Right lobe of liver (tissue), 6 donors: ENCODE data around the gene WFIKKN1. TPM values are rescaled to one million over a fixed set of nuclear protein-coding genes. Genes with fewer than 3 reads are reported as not detected.

Experiments
- ATAC-seq, 4 donors: fragments of 200-7000 bp; cut with Tn5 transposase; one replicate each; pipeline ENCODE4 v1.9.1; 2020; ENCODE audit warnings: mild to moderate bottlenecking in 4 of 4, moderate library complexity in 4 of 4
- DNase-seq, 3 donors: peaks; one replicate each; pipeline ENCODE4 v3.0.0-alpha.2; 2020
- H3K27ac ChIP-seq, 3 donors: fragments of 200-600 bp; one replicate each; pipeline ENCODE4 v1.8.0; 2022
- H3K27me3 ChIP-seq, 2 donors: fragments of 200-600 bp; one replicate each; pipeline ENCODE4 v1.8.0; 2022
- H3K36me3 ChIP-seq, 4 donors: fragments of 200-600 bp; sonication (generic) in 1 of 4; one replicate each; pipeline versions ENCODE4 v1.5.1 to v1.8.0; 2017 to 2022; ENCODE audit warnings: control low read depth in 1 of 4
- H3K4me1 ChIP-seq, 4 donors: fragments of 200-600 bp; sonication (generic) in 1 of 4; one replicate each; pipeline versions ENCODE4 v1.5.1 to v1.8.0; 2017 to 2022; ENCODE audit warnings: control low read depth in 1 of 4
- H3K4me3 ChIP-seq, 3 donors: fragments of 200-600 bp; one replicate each; pipeline ENCODE4 v1.8.0; 2022
- H3K9me3 ChIP-seq, 4 donors: fragments of 200-600 bp; sonication (generic) in 1 of 4; one replicate each; pipeline versions ENCODE4 v1.5.1 to v1.8.0; 2017 to 2022; ENCODE audit warnings: control low read depth in 1 of 4
- POLR2A ChIP-seq: fragments of 450-650 bp; IDR thresholded peaks from one replicate; pipeline ENCODE4 v1.6.1; 2017; ENCODE audit warnings: antibody characterized with exemption, mild to moderate bottlenecking
- WGBS: methylation state at CpG from one replicate; pipeline ENCODE4 v1.1.6; 2018; ENCODE audit warnings: low coverage, low lambda C conversion rate; ENCODE audit not compliant: insufficient coverage; ENCODE audit errors: missing lambda C conversion rate; 5-methylcytosine and 5-hydroxymethylcytosine counted together
- intact Hi-C, 2 donors: fragments of 100-400 bp; cut with DNase I; formaldehyde crosslinking; loops; one replicate each; pipeline versions ENCODE4 v1.11.2 to v1.14.1; 2022
- total RNA-seq, 6 experiments: library from RNA; depleted of rRNA in 2 of 6; stranded (reverse); fragments of >200 nt in 2 of 6; fragmentation: NEBNext Ultra II Directional in 3 of 6; extraction: Animal tissue kit (Norgen Biotek cat#: 25700) in 3 of 6; gene quantifications; one replicate each; pipeline versions ENCODE4 v1.1.0 to v1.2.4, GENCODE V29; 2016 to 2023
- TF ChIP-seq, protein P1 (sequence below), 4 donors: fragments of 200-600 bp in 3 of 4; fragments of 450-650 bp in 1 of 4; IDR thresholded peaks; one replicate each; pipeline versions ENCODE4 v1.5.1 to v1.8.0; 2016 to 2022; ENCODE audit warnings: antibody characterized with exemption in 4 of 4, mild to moderate bottlenecking in 2 of 4
- donor health status: DM: no; HTN: yes; CAD: no.
- donor health status: DM: no; HTN: no; CAD: no.
- donor health status: DM: no; HTN: no; CAD: no.
- donor health status: DM: no; HTN: yes; CAD: no.
- donor health status: DM: no; HTN: yes; CAD: no.

Gene WFIKKN1
- total RNA-seq, 6 experiments from 2014 or later = 0.43 to 0.70 (median 0.56) TPM

- Histone ChIP-seq H3K9me3 (no peaks in the 10 kb centered on the region), H3K27ac (no peak overlapping the region), H3K27me3 (no peaks in the 10 kb centered on the region), H3K4me1 (peaks cover 0 to 14% (median 2%) of the 10 kb centered on the region in 4 donors), H3K36me3 (peaks cover 0 to 43% (median 15%) of the 10 kb centered on the region in 4 donors), H3K4me3 (no peak overlapping the region)
- TF ChIP-seq, protein P1, sequence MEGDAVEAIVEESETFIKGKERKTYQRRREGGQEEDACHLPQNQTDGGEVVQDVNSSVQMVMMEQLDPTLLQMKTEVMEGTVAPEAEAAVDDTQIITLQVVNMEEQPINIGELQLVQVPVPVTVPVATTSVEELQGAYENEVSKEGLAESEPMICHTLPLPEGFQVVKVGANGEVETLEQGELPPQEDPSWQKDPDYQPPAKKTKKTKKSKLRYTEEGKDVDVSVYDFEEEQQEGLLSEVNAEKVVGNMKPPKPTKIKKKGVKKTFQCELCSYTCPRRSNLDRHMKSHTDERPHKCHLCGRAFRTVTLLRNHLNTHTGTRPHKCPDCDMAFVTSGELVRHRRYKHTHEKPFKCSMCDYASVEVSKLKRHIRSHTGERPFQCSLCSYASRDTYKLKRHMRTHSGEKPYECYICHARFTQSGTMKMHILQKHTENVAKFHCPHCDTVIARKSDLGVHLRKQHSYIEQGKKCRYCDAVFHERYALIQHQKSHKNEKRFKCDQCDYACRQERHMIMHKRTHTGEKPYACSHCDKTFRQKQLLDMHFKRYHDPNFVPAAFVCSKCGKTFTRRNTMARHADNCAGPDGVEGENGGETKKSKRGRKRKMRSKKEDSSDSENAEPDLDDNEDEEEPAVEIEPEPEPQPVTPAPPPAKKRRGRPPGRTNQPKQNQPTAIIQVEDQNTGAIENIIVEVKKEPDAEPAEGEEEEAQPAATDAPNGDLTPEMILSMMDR (IDR thresholded peaks at IDR 0.05) = no peak
- no peak for TF ChIP-seq POLR2A
- intact Hi-C loops = no loop called here
- WGBS = no CpG with 5 or more reads among the region's 19 CpGs
- ATAC-seq (no peak), DNase-seq (no peak)
Observed at GRCh38 chr16:672371-672770, 41.6 kb downstream of the WFIKKN1 start.

GRCh38 chr16:672851-673250 is 42.1 kb downstream of the WFIKKN1 start:
- Histone ChIP-seq H3K36me3 (peaks cover 0 to 43% (median 15%) of the 10 kb centered on the region in 4 donors), H3K4me1 (peaks cover 0 to 10% (median 0%) of the 10 kb centered on the region in 4 donors), H3K27ac (no peak overlapping the region), H3K4me3 (no peak overlapping the region), H3K27me3 (no peaks in the 10 kb centered on the region), H3K9me3 (no peaks in the 10 kb centered on the region)
- no CpG with 5 or more reads among the region's 21 CpGs for WGBS
- ATAC-seq = no peak
- no peak for DNase-seq
- intact Hi-C loops = no loop called here
- no peak for TF ChIP-seq POLR2A
- TF ChIP-seq, protein P1 (IDR thresholded peaks at IDR 0.05) = no peak

DNA sequence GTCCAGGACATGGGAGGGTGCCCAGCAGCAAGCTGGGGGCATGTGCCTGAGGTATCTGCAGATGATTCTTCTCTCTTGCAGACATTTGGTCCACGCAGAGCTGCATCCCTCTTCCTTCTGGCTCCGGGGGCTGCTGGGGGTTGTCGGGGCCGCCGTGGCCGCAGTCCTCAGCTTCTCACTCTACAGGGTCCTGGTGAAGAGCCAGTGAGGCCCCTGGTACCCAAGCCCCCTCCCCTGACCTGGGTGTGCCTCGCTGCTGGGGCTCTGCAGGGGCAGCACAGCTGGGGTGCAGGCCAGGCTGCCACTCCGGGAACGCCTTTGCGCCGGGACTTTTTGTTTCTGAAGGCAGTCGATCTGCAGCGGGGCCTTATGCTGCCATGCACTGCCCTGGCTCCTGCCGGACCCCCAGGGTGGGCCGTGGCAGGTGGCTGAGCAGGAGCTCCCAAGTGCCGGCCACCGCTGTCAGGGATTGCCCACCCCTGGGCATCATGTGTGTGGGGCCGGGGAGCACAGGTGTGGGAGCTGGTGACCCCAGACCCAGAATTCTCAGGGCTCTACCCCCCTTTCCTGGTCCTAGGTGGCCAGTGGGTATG is 42.7 kb downstream of the WFIKKN1 start:
- WGBS = no CpG with 5 or more reads among the region's 18 CpGs
- DNase-seq = no peak
- ATAC-seq = no peak
- Histone ChIP-seq H3K27ac (no peak overlapping the region), H3K4me3 (no peak overlapping the region), H3K36me3 (peaks cover 0 to 43% (median 15%) of the 10 kb centered on the region in 4 donors), H3K27me3 (no peaks in the 10 kb centered on the region), H3K9me3 (no peaks in the 10 kb centered on the region), H3K4me1 (peaks cover 0 to 10% (median 0%) of the 10 kb centered on the region in 4 donors)
- intact Hi-C loops = no loop called here
- no peak for TF ChIP-seq POLR2A
- TF ChIP-seq, protein P1 (IDR thresholded peaks at IDR 0.05) = no peak

DNA sequence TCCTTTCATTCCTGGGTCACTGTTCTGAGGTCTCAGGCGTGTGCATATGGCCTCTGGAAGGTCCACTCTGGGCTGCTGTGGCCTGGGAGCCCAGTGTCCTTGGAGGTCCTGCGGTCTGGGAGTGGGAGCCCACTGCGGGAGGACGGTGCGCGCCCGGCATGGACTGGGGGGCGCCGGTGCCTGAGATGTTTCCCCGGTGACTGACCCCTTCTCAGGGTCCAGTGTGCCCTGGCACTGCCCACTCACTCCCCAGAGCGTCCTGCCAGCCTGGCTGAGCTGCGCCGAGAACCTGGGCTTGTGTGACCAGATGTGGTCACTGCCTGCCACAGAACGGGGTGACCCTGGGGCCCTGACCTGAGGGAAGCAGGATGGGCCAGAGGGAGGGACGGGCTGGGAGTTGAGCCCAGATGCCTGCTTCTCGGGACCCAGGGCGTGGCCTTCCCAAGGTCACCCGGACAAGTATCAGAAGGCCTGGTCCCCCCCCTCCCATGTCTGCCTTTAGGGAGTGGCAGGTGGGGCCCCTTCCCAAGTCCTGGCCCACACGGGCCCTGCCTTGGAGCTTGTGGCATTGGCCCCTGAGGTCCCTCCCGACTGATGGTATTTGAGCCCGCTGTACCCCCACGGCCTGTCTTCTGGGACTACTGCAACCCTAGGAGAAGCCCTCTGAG is 43.6 kb downstream of the WFIKKN1 start:
- Histone ChIP-seq H3K9me3 (no peaks in the 10 kb centered on the region), H3K4me1 (peaks cover 0 to 7% (median 0%) of the 10 kb centered on the region in 4 donors), H3K27me3 (no peaks in the 10 kb centered on the region), H3K36me3 (peaks cover 0 to 43% (median 15%) of the 10 kb centered on the region in 4 donors), H3K27ac (no peak overlapping the region), H3K4me3 (no peak overlapping the region)
- TF ChIP-seq, protein P1 (IDR thresholded peaks at IDR 0.05) = no peak
- TF ChIP-seq POLR2A = no peak
- WGBS = 20% methylated on average over 1 of the region's 22 CpGs
- ATAC-seq = no peak
- intact Hi-C loops = no loop called here
- DNase-seq = no peak
